ENCODE data around the gene ARHGAP26.

ARHGAP26 gene

DNA sequence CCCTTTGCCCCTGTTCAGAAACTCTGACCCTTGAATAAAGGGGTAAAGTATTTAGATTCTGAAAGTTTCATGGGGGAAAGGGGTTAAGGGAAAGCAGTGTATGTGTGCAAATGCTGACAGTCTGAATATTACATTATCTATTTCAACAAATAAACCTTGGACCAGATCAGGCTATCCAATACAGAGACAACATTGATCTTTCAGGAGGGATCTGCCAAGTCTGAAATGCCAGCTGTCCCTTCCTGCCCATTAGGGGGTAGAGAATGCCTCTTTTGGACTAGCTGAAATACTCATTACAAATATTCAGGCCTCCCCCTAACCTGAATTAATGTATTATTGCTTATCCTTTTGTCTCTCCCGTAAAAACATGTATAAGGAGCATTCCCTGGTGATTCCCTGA, 413.8 kb downstream of the ARHGAP26 start:
- H3K27me3 ChIP-seq (ENCODE audit: control insufficient read depth, insufficient read depth, low read length) = no peaks in the 10 kb centered on the region
- no peaks in the 10 kb centered on the region for H3K36me3 ChIP-seq (ENCODE audit: insufficient read depth, low read length)
- no peaks in the 10 kb centered on the region for H3K9me3 ChIP-seq (replicated peaks; ENCODE audit: low read length)

DNA sequence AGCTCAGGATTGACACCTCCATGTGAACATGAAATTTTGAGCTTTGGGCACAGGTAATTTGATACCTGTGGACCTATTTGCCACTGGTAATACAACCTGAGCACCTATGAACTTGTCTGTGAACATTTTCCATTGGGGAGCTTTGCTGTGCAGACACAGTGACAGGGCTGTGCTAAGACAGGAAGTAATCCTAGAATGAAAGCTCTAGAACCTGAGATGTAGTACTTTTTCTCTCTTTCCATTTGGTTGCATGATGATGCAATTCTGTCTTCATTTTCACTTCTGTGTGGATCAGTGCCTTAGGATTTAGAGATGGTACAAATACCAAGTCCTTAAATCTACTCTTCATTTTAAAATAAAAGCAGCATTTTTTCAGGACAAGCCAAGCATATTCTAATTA, 416.4 kb downstream of the ARHGAP26 start:
- Histone ChIP-seq H3K4me3 (ENCODE audit: low read length) (no peak overlapping the region), H3K9me3 (replicated peaks; ENCODE audit: low read length) (no peaks in the 10 kb centered on the region), H3K27me3 (ENCODE audit: control insufficient read depth, insufficient read depth, low read length) (no peaks in the 10 kb centered on the region), H3K4me2 (ENCODE audit: low read length) (no peak overlapping the region), H3K9ac (ENCODE audit: low read depth, low read length) (no peak overlapping the region), H3K36me3 (ENCODE audit: insufficient read depth, low read length) (no peaks in the 10 kb centered on the region), H3K4me1 (ENCODE audit: control insufficient read depth, insufficient read depth, low read length) (peaks cover 16% of the 10 kb centered on the region)

More for the DNA sequence above, 413.8 kb downstream of the ARHGAP26 start:
- Histone ChIP-seq H3K4me2 (ENCODE audit: low read length) (no peak overlapping the region), H3K4me3 (ENCODE audit: low read length) (no peak overlapping the region), H3K9ac (ENCODE audit: low read depth, low read length) (no peak overlapping the region), H3K4me1 (ENCODE audit: control insufficient read depth, insufficient read depth, low read length) (peaks cover 16% of the 10 kb centered on the region)

DNA sequence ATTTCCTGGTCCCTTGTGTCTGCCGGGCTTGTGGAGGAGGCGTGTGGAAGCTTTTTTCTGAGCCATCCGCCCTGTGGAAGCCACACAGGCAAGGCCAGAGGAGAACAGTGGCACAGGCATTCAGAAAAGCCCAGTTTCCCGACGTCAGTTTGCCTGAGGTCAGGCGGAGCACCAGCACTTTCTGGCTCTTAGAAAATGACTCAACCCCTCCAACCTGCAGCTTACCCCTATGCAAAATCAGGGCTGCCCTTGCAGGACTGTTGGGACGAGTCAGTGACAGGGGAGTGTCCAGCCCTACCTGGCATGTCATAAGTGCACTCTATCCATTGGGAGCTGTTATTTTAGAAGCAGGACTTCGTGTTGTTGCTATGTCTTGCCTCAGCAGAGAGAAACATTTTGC, 417.3 kb downstream of the ARHGAP26 start:
- Histone ChIP-seq H3K9me3 (replicated peaks; ENCODE audit: low read length) (no peaks in the 10 kb centered on the region), H3K27me3 (ENCODE audit: control insufficient read depth, insufficient read depth, low read length) (no peaks in the 10 kb centered on the region), H3K4me3 (ENCODE audit: low read length) (no peak overlapping the region), H3K9ac (ENCODE audit: low read depth, low read length) (no peak overlapping the region), H3K4me1 (ENCODE audit: control insufficient read depth, insufficient read depth, low read length) (peaks cover 14% of the 10 kb centered on the region), H3K4me2 (ENCODE audit: low read length) (no peak overlapping the region), H3K36me3 (ENCODE audit: insufficient read depth, low read length) (no peaks in the 10 kb centered on the region)

DNA sequence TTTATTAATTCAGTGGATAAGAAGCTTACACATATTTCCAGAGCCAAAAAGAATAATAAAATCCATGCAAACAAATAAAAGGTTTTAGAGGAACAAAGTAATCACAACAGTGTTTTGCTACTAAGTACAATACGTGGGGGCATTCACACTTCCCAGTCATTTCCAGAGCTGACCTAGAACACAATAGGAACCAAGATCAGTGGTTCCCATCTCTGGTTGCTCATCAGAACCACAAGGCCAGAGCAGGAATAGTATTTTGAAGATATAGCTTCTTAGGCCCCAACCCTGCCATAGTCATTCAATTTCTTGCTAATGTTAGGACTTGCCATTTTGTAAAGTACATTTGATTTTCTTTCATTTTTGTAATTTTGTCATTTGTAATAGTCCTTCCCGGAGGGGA, 417.9 kb downstream of the ARHGAP26 start:
- H3K36me3 ChIP-seq (ENCODE audit: insufficient read depth, low read length) = no peaks in the 10 kb centered on the region
- no peaks in the 10 kb centered on the region for H3K27me3 ChIP-seq (ENCODE audit: control insufficient read depth, insufficient read depth, low read length)
- H3K4me2 ChIP-seq (ENCODE audit: low read length) = no peak overlapping the region
- peaks cover 8% of the 10 kb centered on the region for H3K4me1 ChIP-seq (ENCODE audit: control insufficient read depth, insufficient read depth, low read length)
- H3K9me3 ChIP-seq (replicated peaks; ENCODE audit: low read length) = no peaks in the 10 kb centered on the region
- H3K4me3 ChIP-seq (ENCODE audit: low read length) = no peak overlapping the region
- no peak overlapping the region for H3K9ac ChIP-seq (ENCODE audit: low read depth, low read length)

DNA sequence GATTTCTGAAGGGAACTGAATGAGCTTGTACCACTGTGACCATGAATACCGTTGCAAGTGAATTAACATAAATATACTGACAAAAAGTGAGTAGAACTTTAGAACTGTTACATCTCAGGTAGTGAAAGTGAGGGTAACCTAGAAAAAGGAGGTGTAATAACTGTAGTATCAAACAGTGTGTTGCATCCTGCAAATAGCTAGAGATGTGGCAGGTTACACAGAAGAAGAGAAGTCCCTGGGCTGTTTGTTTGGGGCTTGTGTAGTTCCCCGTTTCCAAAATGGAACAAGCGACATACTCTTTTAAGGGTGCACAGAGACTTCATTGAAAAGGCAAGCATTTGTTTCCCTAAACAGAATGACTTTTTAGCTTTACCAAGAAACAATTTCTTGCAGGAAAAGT, 418.5 kb downstream of the ARHGAP26 start:
- H3K9me3 ChIP-seq (replicated peaks; ENCODE audit: low read length) = no peaks in the 10 kb centered on the region
- no peak overlapping the region for H3K4me3 ChIP-seq (ENCODE audit: low read length)
- H3K4me1 ChIP-seq (ENCODE audit: control insufficient read depth, insufficient read depth, low read length) = peaks cover 2% of the 10 kb centered on the region
- no peaks in the 10 kb centered on the region for H3K36me3 ChIP-seq (ENCODE audit: insufficient read depth, low read length)
- no peaks in the 10 kb centered on the region for H3K27me3 ChIP-seq (ENCODE audit: control insufficient read depth, insufficient read depth, low read length)
- H3K4me2 ChIP-seq (ENCODE audit: low read length) = no peak overlapping the region
- no peak overlapping the region for H3K9ac ChIP-seq (ENCODE audit: low read depth, low read length)

DNA sequence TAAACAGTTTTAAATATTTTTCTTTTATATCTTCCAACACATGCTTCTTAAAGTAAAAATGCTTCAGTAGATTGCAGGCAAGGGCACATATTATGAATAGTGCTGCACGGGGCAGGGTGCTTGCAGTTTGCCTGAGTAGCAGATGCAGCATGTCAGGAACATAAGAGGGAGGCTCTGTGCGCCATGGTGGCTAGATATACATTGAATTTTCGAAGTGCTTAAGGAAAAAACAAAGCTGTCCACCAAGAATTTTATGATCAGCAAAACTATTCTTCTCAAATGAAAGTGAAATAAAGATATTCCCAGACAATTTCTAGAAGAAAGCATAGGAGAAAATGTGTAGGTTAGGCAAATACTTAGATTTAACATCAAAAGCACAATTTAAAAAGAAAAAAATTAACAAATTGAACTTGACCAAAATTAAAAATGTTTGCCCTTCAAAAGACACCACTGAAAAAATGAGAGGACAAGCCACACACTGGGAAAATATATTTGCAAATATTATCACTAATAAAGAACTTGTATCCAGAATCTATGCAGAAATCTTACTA, 420.2 kb downstream of the ARHGAP26 start:
- Histone ChIP-seq H3K27me3 (ENCODE audit: control insufficient read depth, insufficient read depth, low read length) (no peaks in the 10 kb centered on the region), H3K9ac (ENCODE audit: low read depth, low read length) (no peak overlapping the region), H3K4me1 (ENCODE audit: control insufficient read depth, insufficient read depth, low read length) (peaks cover 4% of the 10 kb centered on the region), H3K36me3 (ENCODE audit: insufficient read depth, low read length) (no peaks in the 10 kb centered on the region), H3K4me3 (ENCODE audit: low read length) (no peak overlapping the region), H3K4me2 (ENCODE audit: low read length) (no peak overlapping the region), H3K9me3 (replicated peaks; ENCODE audit: low read length) (no peaks in the 10 kb centered on the region)

DNA sequence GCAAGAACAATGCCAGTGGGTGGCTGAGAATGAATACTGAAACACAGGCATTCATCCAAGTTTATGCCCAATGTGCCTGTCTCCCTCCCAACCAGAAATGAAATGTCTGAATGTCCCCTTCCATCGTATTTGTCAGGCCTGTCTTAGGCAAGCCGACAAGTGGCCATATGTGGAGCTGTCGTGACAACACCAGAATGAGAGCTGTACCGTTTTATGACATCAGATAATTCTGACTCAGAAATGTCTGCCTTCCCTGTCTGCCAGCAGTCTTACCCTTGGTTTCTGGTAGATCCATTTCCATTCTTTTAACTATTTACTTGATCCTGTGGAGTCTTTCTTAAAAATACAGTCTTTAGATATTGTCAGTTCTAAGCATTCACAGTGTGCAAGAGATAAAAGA, 421.5 kb downstream of the ARHGAP26 start:
- no peak overlapping the region for H3K4me2 ChIP-seq (ENCODE audit: low read length)
- no peaks in the 10 kb centered on the region for H3K9me3 ChIP-seq (replicated peaks; ENCODE audit: low read length)
- H3K4me3 ChIP-seq (ENCODE audit: low read length) = no peak overlapping the region
- H3K36me3 ChIP-seq (ENCODE audit: insufficient read depth, low read length) = no peaks in the 10 kb centered on the region
- no peaks in the 10 kb centered on the region for H3K27me3 ChIP-seq (ENCODE audit: control insufficient read depth, insufficient read depth, low read length)
- peaks cover 8% of the 10 kb centered on the region for H3K4me1 ChIP-seq (ENCODE audit: control insufficient read depth, insufficient read depth, low read length)
- no peak overlapping the region for H3K9ac ChIP-seq (ENCODE audit: low read depth, low read length)

DNA sequence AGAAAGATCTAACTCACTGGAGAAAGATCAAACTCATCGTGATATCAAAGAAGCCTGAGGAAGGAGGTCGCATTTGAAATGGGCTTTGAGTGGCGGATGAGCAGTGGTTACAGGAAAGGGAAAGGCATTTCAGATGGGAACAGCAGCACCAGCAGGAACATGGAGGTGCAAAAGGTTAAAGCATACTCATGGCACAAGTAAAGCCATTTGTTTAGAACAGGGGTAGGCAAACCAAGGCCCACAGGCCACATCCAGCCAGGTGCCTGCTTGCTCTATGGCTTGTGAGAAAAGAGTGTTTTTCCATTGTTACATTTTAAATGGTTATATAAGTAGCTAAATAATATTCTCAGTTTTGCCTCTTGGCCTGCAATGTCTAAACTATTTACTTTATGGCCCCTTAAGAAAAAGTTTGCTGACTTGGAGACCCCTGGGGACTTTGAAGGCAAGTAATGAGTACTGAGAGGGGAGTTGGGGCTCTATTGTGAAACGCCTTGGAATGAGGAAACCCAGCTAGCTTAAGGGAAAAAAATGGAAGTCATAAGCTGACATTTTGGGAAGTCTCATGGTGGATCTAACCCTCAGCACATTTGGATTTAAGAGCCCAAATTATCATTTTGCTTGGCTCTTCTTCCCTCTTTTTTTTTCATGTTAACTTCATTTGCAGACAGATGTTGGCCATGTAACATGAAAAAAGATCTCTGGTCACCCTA, 422.2 kb downstream of the ARHGAP26 start:
- Histone ChIP-seq H3K4me2 (ENCODE audit: low read length) (no peak overlapping the region), H3K36me3 (ENCODE audit: insufficient read depth, low read length) (no peaks in the 10 kb centered on the region), H3K9ac (ENCODE audit: low read depth, low read length) (no peak overlapping the region), H3K9me3 (replicated peaks; ENCODE audit: low read length) (no peaks in the 10 kb centered on the region), H3K27me3 (ENCODE audit: control insufficient read depth, insufficient read depth, low read length) (no peaks in the 10 kb centered on the region), H3K4me3 (ENCODE audit: low read length) (no peak overlapping the region), H3K4me1 (ENCODE audit: control insufficient read depth, insufficient read depth, low read length) (peaks cover 13% of the 10 kb centered on the region)

DNA sequence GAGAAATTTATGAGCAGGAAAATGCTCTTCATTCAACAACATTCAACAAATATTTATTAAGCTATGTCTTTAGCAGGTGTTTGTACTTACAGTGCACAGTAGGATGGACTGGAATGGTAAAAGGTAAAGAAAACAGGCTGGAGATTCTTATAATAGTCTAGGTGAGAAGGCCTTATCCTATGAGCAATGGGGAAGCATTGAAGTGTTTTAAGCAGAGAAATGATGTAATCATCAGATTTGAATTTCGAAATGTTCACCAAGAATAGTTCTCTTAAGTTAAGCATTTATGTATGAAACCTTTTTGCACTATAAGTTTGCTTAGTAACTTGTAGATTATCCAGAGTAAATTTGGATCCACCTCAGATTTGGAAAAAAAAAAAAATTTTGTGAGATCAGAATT, 424.0 kb downstream of the ARHGAP26 start:
- H3K4me1 ChIP-seq (ENCODE audit: control insufficient read depth, insufficient read depth, low read length) = peaks cover 13% of the 10 kb centered on the region
- H3K4me2 ChIP-seq (ENCODE audit: low read length) = no peak overlapping the region
- no peak overlapping the region for H3K4me3 ChIP-seq (ENCODE audit: low read length)
- no peak overlapping the region for H3K9ac ChIP-seq (ENCODE audit: low read depth, low read length)
- H3K36me3 ChIP-seq (ENCODE audit: insufficient read depth, low read length) = no peaks in the 10 kb centered on the region
- H3K27me3 ChIP-seq (ENCODE audit: control insufficient read depth, insufficient read depth, low read length) = no peaks in the 10 kb centered on the region
- peaks cover 4% of the 10 kb centered on the region for H3K9me3 ChIP-seq (replicated peaks; ENCODE audit: low read length)

DNA sequence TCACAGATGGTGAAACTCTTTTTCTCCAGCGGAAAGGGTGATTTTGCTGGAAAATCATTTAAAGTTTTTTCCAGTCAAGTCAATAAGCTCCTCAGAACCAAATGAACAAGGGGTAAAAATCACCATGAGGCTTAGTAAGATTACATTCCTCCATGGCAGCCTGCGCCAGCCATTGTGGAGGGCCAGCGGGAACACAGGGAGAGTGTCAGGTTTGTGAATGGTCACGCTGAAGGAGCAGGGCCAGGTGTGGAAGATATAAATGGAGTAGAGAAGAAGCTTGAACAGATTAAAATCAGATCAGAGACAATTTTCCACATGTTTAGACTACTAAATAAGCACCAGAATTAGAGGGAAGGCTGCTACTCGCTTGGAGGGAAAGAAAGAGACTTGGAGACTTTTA, 424.5 kb downstream of the ARHGAP26 start:
- Histone ChIP-seq H3K27me3 (ENCODE audit: control insufficient read depth, insufficient read depth, low read length) (no peaks in the 10 kb centered on the region), H3K9me3 (replicated peaks; ENCODE audit: low read length) (peaks cover 4% of the 10 kb centered on the region), H3K4me3 (ENCODE audit: low read length) (no peak overlapping the region), H3K4me2 (ENCODE audit: low read length) (no peak overlapping the region), H3K36me3 (ENCODE audit: insufficient read depth, low read length) (no peaks in the 10 kb centered on the region), H3K9ac (ENCODE audit: low read depth, low read length) (no peak overlapping the region), H3K4me1 (ENCODE audit: control insufficient read depth, insufficient read depth, low read length) (peaks cover 14% of the 10 kb centered on the region)

DNA sequence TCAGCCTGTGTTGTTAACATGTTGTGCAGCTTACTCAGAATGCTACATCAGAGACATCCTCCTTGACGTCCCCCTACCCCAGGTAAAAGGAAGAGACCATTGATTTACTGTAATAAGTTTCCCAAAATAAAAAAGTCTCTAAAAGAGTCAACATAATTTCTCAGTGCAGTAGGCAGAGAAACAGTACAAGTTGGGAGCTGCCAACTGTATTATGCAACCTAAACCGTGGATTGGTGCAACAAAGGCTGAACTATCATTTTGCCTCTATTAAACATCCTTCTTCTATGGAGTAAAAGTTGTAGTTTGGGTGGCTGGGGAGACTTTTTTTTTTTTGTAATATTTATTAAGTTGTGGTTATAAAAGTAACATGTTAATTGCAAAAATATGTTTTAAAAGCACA, 425.3 kb downstream of the ARHGAP26 start:
- no peak overlapping the region for H3K4me3 ChIP-seq (ENCODE audit: low read length)
- no peaks in the 10 kb centered on the region for H3K27me3 ChIP-seq (ENCODE audit: control insufficient read depth, insufficient read depth, low read length)
- H3K36me3 ChIP-seq (ENCODE audit: insufficient read depth, low read length) = no peaks in the 10 kb centered on the region
- peaks cover 19% of the 10 kb centered on the region for H3K4me1 ChIP-seq (ENCODE audit: control insufficient read depth, insufficient read depth, low read length)
- H3K9ac ChIP-seq (ENCODE audit: low read depth, low read length) = no peak overlapping the region
- no peak overlapping the region for H3K4me2 ChIP-seq (ENCODE audit: low read length)
- H3K9me3 ChIP-seq (replicated peaks; ENCODE audit: low read length) = peaks cover 4% of the 10 kb centered on the region

DNA sequence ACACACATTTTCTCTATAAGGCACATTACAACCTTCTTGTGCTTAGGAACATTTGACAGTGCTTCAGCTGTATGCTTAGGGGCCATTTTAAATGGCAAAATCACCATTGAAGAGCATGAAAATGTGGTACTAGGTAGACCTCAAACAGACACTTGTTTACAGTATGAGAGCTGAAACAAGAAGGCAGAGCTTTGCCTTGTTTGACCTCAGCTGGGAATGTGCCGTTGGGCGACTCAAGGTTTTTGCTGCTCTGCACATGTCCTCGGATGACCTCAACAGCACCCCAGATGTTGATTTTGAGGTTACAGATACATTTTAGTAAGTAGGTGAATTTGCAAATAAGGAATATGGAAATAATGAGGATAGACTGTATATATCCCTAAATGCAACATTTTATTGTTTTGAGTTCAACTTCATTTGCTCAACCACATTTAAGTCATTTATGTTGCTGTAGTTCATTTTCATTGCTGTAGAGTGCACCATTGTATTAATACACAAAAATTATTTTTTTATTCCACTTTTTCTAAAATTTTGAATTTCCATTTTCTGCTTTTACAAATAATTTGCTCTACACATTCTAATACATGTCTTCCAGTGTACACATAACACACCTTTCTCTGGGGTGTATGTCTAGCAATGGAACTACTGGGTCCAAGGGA, 426.6 kb downstream of the ARHGAP26 start:
- H3K9me3 ChIP-seq (replicated peaks; ENCODE audit: low read length) = peaks cover 4% of the 10 kb centered on the region
- H3K27me3 ChIP-seq (ENCODE audit: control insufficient read depth, insufficient read depth, low read length) = no peaks in the 10 kb centered on the region
- peaks cover 31% of the 10 kb centered on the region for H3K4me1 ChIP-seq (ENCODE audit: control insufficient read depth, insufficient read depth, low read length)
- no peak overlapping the region for H3K9ac ChIP-seq (ENCODE audit: low read depth, low read length)
- no peak overlapping the region for H3K4me2 ChIP-seq (ENCODE audit: low read length)
- H3K36me3 ChIP-seq (ENCODE audit: insufficient read depth, low read length) = no peaks in the 10 kb centered on the region
- no peak overlapping the region for H3K4me3 ChIP-seq (ENCODE audit: low read length)
